Measurements from ENCODE around the gene MESD.
A peak's percentile ranks its signal among the peaks of the same experiment; 100 is the strongest.

The MESD gene

DNA sequence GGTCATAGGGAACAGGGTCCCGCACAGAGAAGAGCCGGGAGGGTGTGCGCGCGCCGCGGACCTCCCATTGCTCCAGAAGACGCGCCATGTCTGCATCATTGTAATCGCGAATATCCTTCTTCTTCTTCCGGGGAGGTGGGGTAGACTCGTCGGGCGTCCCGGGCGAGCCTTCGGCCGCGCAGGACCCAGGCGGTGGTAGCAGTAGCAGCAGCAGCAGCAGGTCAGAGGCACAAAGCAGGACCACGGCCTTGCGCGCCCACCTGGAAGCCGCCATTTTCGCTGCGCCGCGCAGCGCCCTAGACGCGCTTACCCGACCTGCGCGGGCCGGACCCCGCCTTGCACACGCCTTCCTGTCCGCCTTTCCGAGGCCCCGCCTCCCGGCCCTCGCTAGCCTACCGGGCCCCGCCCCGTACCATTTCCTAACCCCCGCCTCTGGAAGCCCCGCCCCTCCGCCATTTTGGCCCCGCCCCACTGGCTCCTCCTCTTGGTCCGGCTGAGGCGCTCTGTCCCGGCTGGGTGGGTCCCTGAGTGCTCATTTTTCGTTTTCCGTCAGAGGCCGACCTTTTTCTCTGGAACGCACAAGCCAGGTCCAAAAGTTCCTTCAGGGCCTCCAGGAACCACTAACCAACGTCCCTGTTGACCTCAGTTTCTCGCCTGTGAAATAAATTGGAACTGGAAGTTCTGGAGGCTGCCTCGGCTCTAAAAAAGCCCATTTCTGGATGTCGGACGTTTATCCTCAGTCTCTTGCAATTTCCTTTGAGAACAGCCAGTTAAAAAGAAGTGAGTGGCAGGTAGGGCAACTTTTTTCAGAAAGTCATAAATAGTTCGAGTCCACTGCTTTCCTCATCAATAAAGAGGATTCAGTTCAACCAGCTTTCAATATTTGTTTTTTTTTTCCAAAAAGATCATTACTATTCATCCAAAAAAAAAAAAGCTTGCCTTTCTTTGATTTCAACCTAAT is at the start of gene MESD:
Gene MESD (minus strand): TSS at position 302 of the 961 bp plus-strand sequence. CDS start 28 bp downstream, at position 274.
- Mint-ChIP-seq H3K27ac (peak within 1 kb of the TSS; percentile 98 to 99), H3K4me1 (peaks cover 53% of the 10 kb centered on the region), H3K27me3 (no peaks in the 10 kb centered on the region), H3K4me3 (peak within 1 kb of the TSS; percentile 96 to 97), H3K9me3 (no peaks in the 10 kb centered on the region)
- ATAC-seq (peak; percentile 99), DNase-seq (peak; percentile 93 to 95)

DNA sequence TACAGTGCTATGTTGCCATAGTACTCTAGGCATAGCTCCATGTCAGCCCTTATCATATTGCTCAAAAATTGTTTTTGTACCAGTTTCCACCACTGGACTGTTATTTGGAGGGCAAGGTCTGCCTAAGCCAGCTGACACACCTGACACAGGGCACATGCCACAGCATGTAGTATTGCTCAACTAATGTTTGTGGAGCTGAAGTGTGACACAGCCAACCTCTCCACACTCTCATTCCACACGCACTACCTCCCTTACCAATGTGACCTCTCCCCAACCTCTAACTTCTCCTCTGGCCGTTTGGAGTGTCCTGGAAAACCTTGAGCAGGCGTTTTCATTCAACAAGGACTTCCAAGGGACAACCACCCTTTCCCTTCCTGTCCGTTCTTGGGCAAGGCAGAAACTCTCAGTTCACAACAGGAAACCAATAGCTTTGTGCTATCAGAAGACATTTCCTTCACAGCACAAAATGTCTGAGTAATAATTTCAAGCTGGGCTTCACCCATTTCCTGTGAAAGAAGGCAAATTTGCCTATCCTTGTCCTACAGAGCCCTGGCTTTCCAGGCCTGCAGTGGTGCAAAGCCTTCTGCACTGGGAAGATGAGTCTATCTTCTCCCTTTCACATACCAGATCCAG is 49.5 kb upstream of the MESD start:
- H3K27me3 Mint-ChIP-seq = no peaks in the 10 kb centered on the region
- ATAC-seq (peak; percentile 42), DNase-seq (no peak)
- H3K4me3 Mint-ChIP-seq = no peak overlapping the region
- peak overlapping the region in 1 of 2 donors; percentile 69 for H3K27ac Mint-ChIP-seq
- peaks cover 10% of the 10 kb centered on the region for H3K4me1 Mint-ChIP-seq
- no peaks in the 10 kb centered on the region for H3K9me3 Mint-ChIP-seq

DNA sequence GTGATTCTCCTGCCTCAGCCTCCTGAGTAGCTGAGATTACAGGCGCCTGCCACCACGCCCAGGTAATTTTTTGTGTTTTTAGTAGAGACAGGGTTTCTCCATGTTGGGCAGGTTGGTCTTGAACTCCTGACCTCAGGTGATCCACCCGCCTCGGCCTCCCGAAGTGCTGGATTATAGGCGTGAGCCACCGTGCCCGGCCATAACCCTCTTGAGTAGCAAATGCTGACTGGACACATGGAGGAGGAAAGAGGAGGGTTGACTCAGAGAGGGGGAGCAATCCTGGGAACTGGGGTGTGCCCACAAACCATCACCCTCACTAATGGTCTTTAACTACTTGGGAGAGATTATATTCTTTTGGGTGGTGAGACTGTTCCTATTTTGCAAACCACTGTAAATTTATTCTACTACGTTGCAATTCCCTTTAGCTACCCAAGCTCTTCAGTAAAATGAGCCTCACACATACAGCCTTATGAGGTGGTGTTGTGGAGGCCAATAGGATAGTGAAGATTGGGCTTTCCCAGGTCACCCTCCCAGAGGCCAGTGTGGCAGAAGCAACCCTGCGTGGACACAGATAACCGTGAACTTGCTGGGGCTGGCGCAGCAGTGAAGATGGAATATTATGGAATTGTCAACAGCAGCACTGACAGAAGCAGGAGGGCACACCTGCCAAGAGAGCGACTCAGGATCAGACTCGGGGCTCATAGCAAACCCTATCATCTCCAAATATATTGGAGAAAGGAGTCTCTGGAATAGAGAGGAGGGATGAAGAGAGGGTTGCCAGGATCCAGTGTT is 48.5 kb upstream of the MESD start:
- no peaks in the 10 kb centered on the region for H3K27me3 Mint-ChIP-seq
- ATAC-seq = no peak
- no peak overlapping the region for H3K27ac Mint-ChIP-seq
- H3K4me3 Mint-ChIP-seq = no peak overlapping the region
- H3K9me3 Mint-ChIP-seq = no peaks in the 10 kb centered on the region
- DNase-seq = no peak
- H3K4me1 Mint-ChIP-seq = peaks cover 10% of the 10 kb centered on the region

DNA sequence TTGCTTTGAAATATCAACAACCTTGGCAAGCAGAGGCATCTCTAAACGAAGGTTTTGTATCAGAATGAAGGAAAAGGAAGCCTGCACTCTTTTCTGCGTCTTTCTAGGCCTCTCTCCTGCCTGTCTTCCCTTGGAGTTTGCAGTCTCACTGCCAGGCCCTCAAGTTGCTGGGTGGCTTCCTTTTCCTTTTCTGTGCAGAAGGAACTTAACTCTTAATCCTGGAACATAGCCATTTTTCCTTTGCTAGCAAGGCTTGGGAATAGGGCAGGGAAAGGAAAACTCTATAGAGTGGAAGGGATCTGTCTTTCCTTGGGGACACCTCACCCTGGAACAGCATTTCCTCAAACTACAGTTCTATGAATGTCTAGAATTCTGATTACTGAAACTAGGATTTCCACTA is 43.9 kb upstream of the MESD start:
- Mint-ChIP-seq H3K9me3 (peaks cover 10 to 22% of the 10 kb centered on the region in 2 donors), H3K4me3 (no peak overlapping the region), H3K27me3 (peaks cover 6% of the 10 kb centered on the region)

DNA sequence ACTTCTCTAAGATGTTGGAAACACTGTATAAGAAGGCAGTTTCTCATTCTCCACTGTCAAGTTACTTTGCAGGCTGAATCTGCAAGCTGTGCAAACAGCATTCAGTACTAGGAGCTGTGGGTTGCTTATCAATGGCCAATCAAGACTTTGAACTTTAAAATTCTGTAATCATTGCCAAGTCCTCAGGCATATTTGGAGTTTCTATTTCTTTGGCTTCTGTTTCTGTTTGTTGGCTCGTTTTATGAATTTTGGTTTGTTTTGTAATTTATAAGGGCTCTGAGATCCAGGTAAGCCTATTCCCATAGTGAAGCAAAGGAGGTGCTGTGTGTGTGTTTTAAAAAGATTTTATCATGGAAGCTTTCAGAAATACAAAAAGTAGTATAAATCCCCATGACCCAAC is 43.2 kb upstream of the MESD start:
- peaks cover 6% of the 10 kb centered on the region for H3K27me3 Mint-ChIP-seq
- DNase-seq (no peak), ATAC-seq (no peak)
- no peak overlapping the region for H3K4me3 Mint-ChIP-seq
- H3K9me3 Mint-ChIP-seq = peaks cover 10 to 22% of the 10 kb centered on the region in 2 donors
- H3K27ac Mint-ChIP-seq = no peak overlapping the region
- peaks cover 16% of the 10 kb centered on the region for H3K4me1 Mint-ChIP-seq

More for the DNA sequence above, 43.9 kb upstream of the MESD start:
- Mint-ChIP-seq H3K4me1 (peaks cover 16% of the 10 kb centered on the region), H3K27ac (no peak overlapping the region)
- no peak for ATAC-seq
- DNase-seq = no peak

DNA sequence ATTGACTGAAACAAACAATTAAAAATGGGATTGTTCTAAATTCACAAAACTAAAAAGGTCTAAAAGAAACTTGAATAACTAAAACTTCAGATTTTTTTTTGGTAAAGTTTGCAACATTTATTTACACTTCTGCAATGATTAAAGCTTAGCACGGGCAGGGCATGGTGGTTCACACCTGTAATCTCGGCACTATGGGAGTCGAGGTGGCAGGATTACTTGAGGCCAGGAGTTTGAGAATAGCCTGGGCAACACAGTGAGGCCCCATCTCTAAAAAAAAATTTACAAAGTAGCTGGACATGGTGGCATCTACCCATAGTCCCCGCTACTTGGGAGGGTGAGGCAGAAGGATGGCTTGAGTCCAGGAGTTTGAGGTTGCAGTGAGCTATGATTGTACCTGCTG is 42.7 kb upstream of the MESD start:
- peaks cover 10 to 22% of the 10 kb centered on the region in 2 donors for H3K9me3 Mint-ChIP-seq
- no peak overlapping the region for H3K27ac Mint-ChIP-seq
- DNase-seq (no peak), ATAC-seq (no peak)
- no peak overlapping the region for H3K4me3 Mint-ChIP-seq
- peaks cover 16% of the 10 kb centered on the region for H3K4me1 Mint-ChIP-seq
- peaks cover 6% of the 10 kb centered on the region for H3K27me3 Mint-ChIP-seq

DNA sequence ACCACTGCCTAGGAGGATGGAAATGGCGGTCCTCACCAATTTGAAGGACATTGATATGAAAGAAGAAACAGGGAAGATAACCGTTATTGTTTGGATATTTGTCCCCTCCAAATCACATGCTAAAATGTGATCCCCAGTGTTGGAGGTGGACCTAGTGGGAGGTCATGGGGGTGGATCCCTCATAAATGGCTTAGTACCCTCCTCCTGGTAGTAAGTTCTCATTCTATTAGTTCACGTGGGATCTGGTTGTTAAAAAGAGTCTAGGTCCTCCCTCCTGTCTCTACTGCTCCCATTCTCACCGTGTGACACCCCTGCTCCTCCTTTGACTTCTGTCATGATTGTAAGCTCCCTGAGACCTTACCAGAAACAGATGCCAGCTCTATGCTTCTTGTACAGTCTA is 41.6 kb upstream of the MESD start:
- ATAC-seq (no peak), DNase-seq (no peak)
- no peak overlapping the region for H3K4me3 Mint-ChIP-seq
- no peak overlapping the region for H3K27ac Mint-ChIP-seq
- peaks cover 10 to 22% of the 10 kb centered on the region in 2 donors for H3K9me3 Mint-ChIP-seq
- H3K27me3 Mint-ChIP-seq = peaks cover 6% of the 10 kb centered on the region
- H3K4me1 Mint-ChIP-seq = peaks cover 25% of the 10 kb centered on the region

DNA sequence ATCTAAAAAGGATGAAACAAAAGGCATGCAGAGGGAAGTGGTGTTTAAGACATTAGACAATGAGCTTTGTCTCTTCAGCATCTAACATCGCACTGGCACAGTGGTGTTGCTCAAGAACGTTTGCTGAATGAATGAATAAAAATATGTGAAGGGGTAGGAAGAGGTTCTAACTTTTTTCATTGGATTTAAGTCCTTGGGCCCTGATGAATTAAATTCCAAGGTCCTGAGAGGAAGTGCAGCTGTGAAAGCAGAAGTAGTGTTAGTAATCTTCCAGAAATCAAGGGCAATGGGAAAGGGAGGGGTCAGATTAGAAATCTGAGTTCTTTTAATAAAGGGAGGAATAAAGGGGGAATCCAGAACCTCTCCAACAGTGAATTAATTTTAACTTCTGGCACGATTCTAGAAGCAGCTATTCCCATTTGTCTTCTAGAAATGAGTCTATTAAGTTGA is 40.7 kb upstream of the MESD start:
- Mint-ChIP-seq H3K27ac (peak overlapping the region in 1 of 2 donors; percentile 73), H3K4me3 (no peak overlapping the region), H3K4me1 (peaks cover 29% of the 10 kb centered on the region), H3K9me3 (peaks cover 10 to 22% of the 10 kb centered on the region in 2 donors), H3K27me3 (peaks cover 6% of the 10 kb centered on the region)
- DNase-seq (no peak), ATAC-seq (no peak)

DNA sequence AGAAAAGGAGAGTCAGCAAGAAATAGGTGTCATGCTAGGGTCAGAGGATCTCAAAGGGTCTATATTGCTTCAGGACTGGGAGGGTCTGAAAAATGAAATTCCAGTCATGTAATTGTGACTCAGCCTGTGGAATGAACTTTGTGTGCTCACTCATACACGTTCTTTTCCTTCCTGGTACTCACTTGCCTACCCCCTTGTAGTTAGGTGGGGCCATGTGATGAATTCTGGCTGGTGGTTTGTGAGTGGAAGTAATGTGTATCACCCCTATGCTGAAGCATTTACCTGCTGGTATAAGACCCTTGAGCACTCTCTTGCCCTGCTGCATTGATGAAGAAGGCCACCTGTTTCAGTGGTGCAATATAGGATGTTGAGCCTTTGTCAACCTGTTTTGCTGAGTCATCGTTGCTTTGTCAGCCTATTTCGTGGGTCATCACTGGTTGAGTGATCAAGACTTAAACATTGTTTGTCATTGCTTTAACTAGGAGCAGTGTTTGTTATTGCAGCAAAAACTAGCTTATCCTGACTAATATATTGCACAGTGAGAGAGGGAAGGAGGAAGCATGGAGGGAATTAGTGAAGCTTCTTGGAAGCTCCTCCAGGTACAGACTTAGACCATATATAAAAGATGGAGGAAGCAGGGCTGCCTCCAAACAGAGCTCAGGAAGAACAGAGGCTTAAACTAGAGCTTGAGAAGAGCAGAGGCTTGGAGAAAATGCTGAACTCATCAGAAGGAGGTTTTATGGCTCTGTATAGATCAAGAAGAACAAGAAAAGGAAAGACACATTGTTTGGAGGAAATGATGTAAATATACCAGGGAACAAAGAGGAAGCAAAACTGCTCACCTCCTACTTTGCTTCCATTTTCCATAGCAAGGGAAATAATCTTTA is 40.0 kb upstream of the MESD start:
- Mint-ChIP-seq H3K27ac (peak overlapping the region in 1 of 2 donors; percentile 83), H3K4me1 (peaks cover 36% of the 10 kb centered on the region), H3K9me3 (peaks cover 10 to 22% of the 10 kb centered on the region in 2 donors), H3K4me3 (no peak overlapping the region), H3K27me3 (peaks cover 6% of the 10 kb centered on the region)
- DNase-seq = no peak
- ATAC-seq = no peak

DNA sequence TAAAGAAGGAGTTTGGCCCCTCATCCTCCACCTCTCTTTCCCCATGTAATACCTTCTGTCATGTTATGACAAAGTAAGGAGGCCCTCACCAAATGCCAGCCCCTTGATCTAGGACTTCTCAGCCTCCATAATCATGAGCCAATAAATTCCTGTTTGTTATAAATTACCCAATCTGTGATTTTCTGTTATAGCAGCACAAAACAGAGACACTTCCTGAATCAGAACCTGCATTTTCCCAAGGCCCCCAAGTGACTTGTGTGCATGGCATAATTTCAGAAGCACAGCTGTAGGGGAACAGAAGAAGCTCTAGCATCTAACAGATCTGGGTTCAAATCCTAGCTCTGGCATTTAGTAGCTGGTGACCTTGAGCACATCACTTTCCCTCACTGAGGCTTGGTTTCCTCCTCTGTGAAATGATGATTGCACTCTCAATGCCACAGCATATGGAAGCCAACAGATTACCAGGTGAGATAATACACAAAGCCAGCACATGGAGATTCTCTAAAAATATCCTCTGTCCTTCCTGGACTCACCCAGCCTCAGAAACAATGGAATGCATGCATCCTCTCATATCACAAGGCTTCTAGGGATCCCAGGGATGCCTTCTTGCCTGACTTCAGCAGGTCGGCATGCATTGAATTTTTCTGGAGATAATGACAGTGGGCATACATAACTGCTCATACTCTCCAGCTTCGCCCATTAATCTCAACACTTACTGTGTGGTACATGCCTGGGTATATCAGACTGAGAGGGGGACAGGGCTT is 37.4 kb upstream of the MESD start:
- Mint-ChIP-seq H3K27ac (no peak overlapping the region), H3K27me3 (peaks cover 6% of the 10 kb centered on the region), H3K4me1 (peaks cover 57% of the 10 kb centered on the region), H3K4me3 (no peak overlapping the region), H3K9me3 (peaks cover 10 to 22% of the 10 kb centered on the region in 2 donors)
- no peak for ATAC-seq
- DNase-seq = no peak

DNA sequence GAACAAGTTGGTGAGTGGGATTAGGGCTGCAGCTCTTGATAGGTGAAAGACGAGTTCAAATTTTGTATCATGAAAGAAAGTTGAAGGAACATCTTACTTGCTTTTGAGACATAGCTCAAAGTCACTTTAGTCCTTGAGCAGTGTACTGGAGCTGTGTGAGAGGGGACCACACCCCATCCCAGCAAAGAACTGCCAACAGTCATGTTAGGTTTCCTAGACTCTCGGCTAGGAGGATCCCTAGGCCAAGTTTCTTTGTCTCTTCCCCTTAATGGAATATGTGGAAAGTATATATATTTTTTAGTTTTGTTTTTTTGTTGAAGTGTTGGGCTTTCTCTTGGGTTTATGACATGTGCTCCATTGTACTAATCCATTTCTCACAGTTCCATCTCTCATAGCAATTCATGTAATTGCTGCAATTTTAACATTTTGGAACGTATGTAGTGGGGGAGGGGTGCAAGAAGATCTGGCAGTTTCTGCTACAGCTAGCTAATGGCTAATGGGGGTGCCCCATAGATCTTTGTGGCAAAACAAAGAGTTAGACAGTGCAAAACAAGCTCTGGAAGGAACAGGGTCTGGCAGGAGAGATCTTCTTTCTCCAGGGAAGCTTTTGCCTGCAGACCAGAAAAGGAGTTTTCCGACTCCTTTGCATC is 36.2 kb upstream of the MESD start:
- no peak overlapping the region for H3K27ac Mint-ChIP-seq
- no peak overlapping the region for H3K4me3 Mint-ChIP-seq
- ATAC-seq = no peak
- peaks cover 10 to 14% of the 10 kb centered on the region in 2 donors for H3K9me3 Mint-ChIP-seq
- H3K27me3 Mint-ChIP-seq = no peaks in the 10 kb centered on the region
- DNase-seq = no peak
- peaks cover 57% of the 10 kb centered on the region for H3K4me1 Mint-ChIP-seq

DNA sequence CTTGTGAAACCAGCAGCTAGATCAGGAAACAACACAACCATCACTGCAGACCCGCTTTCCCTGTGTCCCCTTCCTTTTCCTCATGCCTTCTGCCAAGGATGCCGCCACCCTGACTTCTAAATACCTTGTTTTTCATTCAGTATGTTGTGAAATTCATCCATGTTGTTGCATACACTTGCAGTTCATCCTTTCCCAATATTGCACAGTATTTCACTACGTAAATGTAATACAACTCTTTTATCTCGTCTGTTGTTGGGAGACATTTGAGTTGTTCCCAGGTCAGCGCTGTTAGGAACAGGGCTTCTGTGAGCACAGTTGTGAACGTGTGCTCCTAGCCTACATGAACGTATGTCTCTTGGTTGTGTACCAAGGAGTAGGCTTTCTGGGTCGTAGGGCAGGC is 35.3 kb upstream of the MESD start:
- Mint-ChIP-seq H3K27ac (no peak overlapping the region), H3K27me3 (no peaks in the 10 kb centered on the region), H3K9me3 (peaks cover 5 to 11% of the 10 kb centered on the region in 2 donors), H3K4me1 (peaks cover 51% of the 10 kb centered on the region), H3K4me3 (no peak overlapping the region)
- ATAC-seq (no peak), DNase-seq (no peak)

DNA sequence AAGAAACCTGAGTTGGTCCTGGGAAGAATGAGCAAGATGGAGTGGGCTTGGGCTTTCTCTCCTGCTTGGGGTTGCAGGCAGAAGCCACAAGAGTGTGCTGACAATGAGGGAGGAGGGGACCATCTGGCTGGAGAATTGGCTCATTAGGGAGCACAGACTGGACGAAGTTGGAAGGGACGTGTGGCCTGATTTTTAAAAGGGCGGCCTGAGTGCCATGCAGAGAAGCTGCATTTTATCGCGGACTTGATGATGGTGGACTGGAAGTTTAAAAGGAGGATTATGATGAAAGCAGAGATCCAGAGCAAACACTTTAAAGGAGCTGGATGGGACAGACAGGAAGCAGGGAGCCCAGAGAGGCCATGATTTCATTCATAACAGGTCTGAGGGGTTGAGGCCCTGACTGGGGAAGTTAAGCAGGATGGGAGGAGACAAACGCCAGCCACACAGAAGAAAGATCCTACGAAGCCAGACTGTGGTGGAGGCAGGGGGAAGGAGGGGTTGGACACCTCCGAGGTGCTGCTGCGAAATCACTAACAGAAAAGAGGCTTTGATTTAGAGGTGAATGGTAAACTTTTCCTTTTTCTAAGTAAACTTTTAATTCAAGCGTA is 34.8 kb upstream of the MESD start:
- no peaks in the 10 kb centered on the region for H3K27me3 Mint-ChIP-seq
- peak overlapping the region; percentile 24 to 55 for H3K4me3 Mint-ChIP-seq
- peaks cover 0 to 5% of the 10 kb centered on the region in 2 donors for H3K9me3 Mint-ChIP-seq
- peaks cover 46% of the 10 kb centered on the region for H3K4me1 Mint-ChIP-seq
- ATAC-seq = no peak
- H3K27ac Mint-ChIP-seq = peak overlapping the region; percentile 24 to 89
- no peak for DNase-seq

Data from stimulated activated naive CD8-positive, alpha-beta T cell treated with anti-CD3 and anti-CD28 coated beads, Interleukin-15, amount 100 ng/mL, for 72 hours (primary cell).